GM19351 (cell line): ENCODE data around the gene IFT20.

Source experiments
- ATAC-seq: cut with Tn5 transposase; IDR thresholded peaks from one replicate; pipeline ENCODE4 v1.9.1; 2021; ENCODE audit warnings: mild to moderate bottlenecking, moderate library complexity; ENCODE audit not compliant: unreplicated experiment

Gene IFT20

GRCh38 chr17:28335201-28335958, at the start of gene IFT20, which contains the start of gene TNFAIP1:
Gene IFT20 (minus strand): TSS chr17:28335472. CDS start chr17:28331985, 3,487 bp downstream.
Gene TNFAIP1 (plus strand): TSS chr17:28335761. CDS start chr17:28339522, 3,761 bp downstream.
- peak; percentile 94 for ATAC-seq

- peak; percentile 28 for ATAC-seq
Measured at GRCh38 chr17:28385037-28385400, 49.7 kb upstream of the IFT20 start.

- peak; percentile 72 for ATAC-seq
Measured at GRCh38 chr17:28384281-28385036, 49.2 kb upstream of the IFT20 start.

GRCh38 chr17:28381141-28381825, 46.0 kb upstream of the IFT20 start:
- no peak for ATAC-seq

GRCh38 chr17:28379814-28380801, 44.8 kb upstream of the IFT20 start:
- ATAC-seq, result no peak

GRCh38 chr17:28372945-28373274, 37.6 kb upstream of the IFT20 start:
- no peak for ATAC-seq

- peak; percentile 9 for ATAC-seq
Measured at GRCh38 chr17:28372203-28372944, 37.1 kb upstream of the IFT20 start.

GRCh38 chr17:28371245-28372202, 36.3 kb upstream of the IFT20 start, which contains the start of gene SARM1:
Gene SARM1 (plus strand): TSS chr17:28371694. CDS start chr17:28372033, 339 bp downstream.
- ATAC-seq, result peak; percentile 81

- no peak for ATAC-seq
Measured at GRCh38 chr17:28370744-28371103, 35.5 kb upstream of the IFT20 start.

GRCh38 chr17:28370035-28370743, 34.9 kb upstream of the IFT20 start, which contains the start of gene VTN:
Gene VTN (minus strand): TSS chr17:28370307. CDS start chr17:28370203, 104 bp downstream.
- ATAC-seq, result no peak

GRCh38 chr17:28369684-28370034, 34.4 kb upstream of the IFT20 start:
- no peak for ATAC-seq

GRCh38 chr17:28368915-28369683, 33.8 kb upstream of the IFT20 start:
- no peak for ATAC-seq

GRCh38 chr17:28368306-28368831, 33.1 kb upstream of the IFT20 start:
- no peak for ATAC-seq

- ATAC-seq, result no peak
Measured at GRCh38 chr17:28367641-28368305, 32.5 kb upstream of the IFT20 start.

GRCh38 chr17:28366605-28367004, 31.3 kb upstream of the IFT20 start:
- no peak for ATAC-seq

- ATAC-seq, result no peak
Measured at GRCh38 chr17:28365487-28365886, 30.2 kb upstream of the IFT20 start.
